Spleen (tissue), 7 donors: Measurements from ENCODE around the gene CD300H.

Experiments used
- POLR2A ChIP-seq, 3 donors: fragments of 450-650 bp; IDR thresholded peaks; one replicate each; pipeline ENCODE4 v1.5.1; 2017; ENCODE audit warnings: antibody characterized with exemption in 3 of 3, mild to moderate bottlenecking in 1 of 3
- POLR2AphosphoS5 ChIP-seq, 3 donors: sonication (generic); formaldehyde crosslinking; IDR thresholded peaks; one replicate each; pipeline ENCODE4 v1.5.1; 2017; ENCODE audit warnings: antibody characterized with exemption in 3 of 3
- TF ChIP-seq, protein P1 (sequence below), 11 experiments: fragments of 200-600 bp in 7 of 11; fragments of 450-650 bp in 4 of 11; sonication (generic) in 4 of 11; IDR thresholded peaks in 8 of 11; conservative IDR thresholded peaks in 3 of 11; 1 replicate in 7 of 11; 2 replicates in 4 of 11; pipeline versions ENCODE4 v1.4.0 to v1.8.0; 2016 to 2021; ENCODE audit warnings: antibody characterized with exemption in 11 of 11, inconsistent platforms in 4 of 11, mild to moderate bottlenecking in 1 of 11
- donor health status: DM: no; HTN: no; CAD: no; lungs with moderate emphysema.
- donor health status: DM: no; HTN: no; CAD: no.
- donor health status: DM: no; HTN: no; CAD: no.

DNA sequence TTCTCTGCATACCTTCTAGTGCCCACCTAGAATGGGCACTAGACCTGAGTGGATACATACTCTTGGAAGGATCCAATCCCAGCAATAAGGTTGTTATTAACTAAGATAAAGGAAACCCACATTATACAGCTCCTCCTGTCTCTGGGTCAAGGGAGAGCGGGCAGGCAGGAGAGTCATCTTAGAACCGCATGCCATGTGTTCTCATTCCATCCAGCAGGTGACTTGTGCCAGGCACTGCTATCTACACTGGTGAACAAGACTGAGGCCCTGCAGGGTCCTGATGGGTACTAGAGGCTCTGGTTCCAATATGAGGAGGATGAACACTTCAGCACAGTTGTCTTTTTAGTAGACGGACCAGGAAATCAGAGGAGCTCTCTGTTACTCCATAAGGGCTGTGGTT is 5.9 kb upstream of the CD300H start:
- TF ChIP-seq POLR2A (IDR thresholded peaks at IDR 0.05) (no peak), POLR2AphosphoS5 (IDR thresholded peaks at IDR 0.05) (no peak)
- TF ChIP-seq, protein P1, sequence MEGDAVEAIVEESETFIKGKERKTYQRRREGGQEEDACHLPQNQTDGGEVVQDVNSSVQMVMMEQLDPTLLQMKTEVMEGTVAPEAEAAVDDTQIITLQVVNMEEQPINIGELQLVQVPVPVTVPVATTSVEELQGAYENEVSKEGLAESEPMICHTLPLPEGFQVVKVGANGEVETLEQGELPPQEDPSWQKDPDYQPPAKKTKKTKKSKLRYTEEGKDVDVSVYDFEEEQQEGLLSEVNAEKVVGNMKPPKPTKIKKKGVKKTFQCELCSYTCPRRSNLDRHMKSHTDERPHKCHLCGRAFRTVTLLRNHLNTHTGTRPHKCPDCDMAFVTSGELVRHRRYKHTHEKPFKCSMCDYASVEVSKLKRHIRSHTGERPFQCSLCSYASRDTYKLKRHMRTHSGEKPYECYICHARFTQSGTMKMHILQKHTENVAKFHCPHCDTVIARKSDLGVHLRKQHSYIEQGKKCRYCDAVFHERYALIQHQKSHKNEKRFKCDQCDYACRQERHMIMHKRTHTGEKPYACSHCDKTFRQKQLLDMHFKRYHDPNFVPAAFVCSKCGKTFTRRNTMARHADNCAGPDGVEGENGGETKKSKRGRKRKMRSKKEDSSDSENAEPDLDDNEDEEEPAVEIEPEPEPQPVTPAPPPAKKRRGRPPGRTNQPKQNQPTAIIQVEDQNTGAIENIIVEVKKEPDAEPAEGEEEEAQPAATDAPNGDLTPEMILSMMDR (IDR thresholded peaks at IDR 0.05 in 8 of 11, conservative IDR thresholded peaks at IDR 0.05 in 3 of 11): no peak
